GM21825 (cell line): ENCODE results near the gene CCNE1.

ENCODE experiments used
- ATAC-seq: cut with Tn5 transposase; IDR thresholded peaks from one replicate; pipeline ENCODE4 v1.9.1; 2021; ENCODE audit warnings: mild to moderate bottlenecking, moderate library complexity; ENCODE audit not compliant: unreplicated experiment

Gene CCNE1

GRCh38 chr19:29841559-29842367 is 30.0 kb downstream of the CCNE1 start:
- ATAC-seq = no peak

DNA sequence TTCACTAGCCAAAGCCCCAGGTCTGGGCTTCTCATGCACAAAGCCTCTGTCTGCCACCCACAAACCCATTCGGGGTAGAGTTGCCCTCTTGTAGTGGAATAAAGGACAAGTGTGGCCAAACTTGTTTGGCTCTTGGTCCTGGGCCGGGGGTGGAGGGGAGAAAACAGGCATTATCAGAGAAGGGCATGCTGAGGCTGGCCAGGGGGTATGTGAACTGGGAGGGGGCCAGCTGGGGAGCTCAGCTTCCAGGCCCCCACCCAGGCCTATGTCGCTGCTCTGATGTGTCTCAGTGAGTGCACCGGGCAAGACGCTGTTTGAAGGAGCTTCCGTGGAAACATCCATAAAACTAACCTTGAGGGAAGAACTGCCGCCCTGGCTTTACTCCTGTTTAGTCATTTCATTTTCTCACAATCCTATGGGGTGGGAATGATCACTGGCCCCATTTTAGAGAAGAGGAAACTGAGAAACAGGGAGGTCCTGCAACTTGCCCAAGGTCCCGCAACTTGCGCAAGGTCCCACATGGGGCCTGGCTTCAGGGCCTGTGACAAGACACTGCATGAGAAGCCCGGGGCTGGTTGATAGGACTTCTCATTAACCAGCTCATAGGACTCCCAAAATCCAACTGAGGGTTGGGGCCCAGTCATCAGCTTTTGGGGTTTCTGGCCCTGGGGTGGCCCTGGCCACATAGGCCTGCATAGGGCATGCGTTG is 30.8 kb downstream of the CCNE1 start:
- ATAC-seq = no peak

GRCh38 chr19:29843180-29844051 is 31.6 kb downstream of the CCNE1 start:
- ATAC-seq = no peak

- peak; percentile 66 for ATAC-seq
Observed at GRCh38 chr19:29844891-29845573, 33.2 kb downstream of the CCNE1 start.

GRCh38 chr19:29845574-29846176 is 33.9 kb downstream of the CCNE1 start:
- ATAC-seq = no peak

GRCh38 chr19:29849208-29849607 is 37.4 kb downstream of the CCNE1 start:
- no peak for ATAC-seq

DNA sequence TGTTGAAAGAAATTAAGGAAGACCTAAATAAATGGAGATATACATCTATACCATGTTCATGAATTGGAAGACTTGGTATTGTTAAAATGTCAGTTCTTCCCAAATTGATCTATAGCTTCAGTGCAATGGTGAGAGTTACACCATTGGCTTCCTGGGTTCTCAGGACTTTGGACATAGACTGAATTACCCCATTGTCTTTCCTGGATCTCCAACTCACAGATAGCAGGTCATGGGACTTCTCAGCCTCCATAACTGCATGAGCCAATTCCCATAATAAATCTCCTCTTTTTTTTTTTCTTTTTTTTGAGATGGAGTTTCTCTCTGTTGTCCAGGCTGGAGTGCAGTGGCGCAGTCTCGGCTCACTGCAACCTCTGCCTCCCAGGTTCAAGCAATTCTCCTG is 38.7 kb downstream of the CCNE1 start:
- no peak for ATAC-seq

DNA sequence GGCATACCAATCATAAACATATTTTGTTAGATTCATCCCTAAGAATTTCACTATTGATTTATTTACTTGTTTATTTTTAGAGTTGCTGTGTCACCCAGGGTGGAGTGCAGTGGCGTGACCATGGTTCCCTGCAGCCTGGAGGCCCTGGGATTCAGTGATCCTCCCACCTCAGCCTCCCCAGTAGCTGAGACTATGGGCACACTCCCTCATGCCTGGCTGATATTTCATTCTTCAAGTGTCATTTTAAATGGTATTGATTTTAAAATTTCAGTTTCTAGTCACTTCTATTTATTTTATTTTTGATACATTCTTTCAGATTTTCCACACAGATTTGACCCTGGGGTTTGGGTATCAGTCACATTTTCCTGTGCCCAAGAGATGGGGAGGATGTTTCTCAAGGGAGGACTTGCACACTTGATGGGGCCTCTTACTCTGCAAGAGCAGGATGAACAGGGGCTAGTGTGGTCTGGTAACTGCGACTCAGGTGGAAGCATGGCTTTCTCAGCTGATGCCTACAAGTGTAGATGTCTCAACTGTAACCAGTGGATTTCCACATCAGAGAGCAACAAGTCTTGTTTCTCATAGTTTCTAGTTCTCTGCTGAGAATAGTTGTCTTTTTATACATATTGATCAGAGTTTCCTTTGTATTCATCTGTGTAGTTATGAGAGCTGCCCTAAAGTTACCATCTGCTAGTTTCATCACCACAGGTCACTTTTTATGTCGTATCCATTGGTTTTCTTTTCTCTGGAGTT is 40.2 kb downstream of the CCNE1 start:
- ATAC-seq = peak; percentile 74

GRCh38 chr19:29854033-29854432 is 42.2 kb downstream of the CCNE1 start:
- ATAC-seq = no peak

DNA sequence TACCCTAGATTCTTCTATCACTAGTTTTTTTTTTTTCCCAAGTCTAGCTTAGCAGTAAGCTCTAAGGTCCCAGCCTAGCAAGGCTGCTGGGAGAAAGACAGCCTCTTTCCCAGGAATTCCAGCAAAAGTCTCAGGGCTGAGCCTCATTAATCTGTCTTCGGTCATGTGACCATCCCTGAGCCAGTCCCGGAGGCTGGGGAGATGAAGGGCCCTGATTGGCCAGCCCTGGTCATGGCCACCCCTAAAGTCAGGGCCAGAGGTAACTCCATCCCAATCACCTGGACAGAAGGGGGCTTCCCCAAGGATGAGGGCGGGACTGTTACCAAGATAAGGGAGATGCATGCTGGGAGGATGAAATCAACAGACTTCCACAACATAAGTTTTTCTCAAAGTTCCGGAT is 43.3 kb downstream of the CCNE1 start:
- ATAC-seq = no peak

- ATAC-seq = no peak
Observed at GRCh38 chr19:29855741-29856500, 44.1 kb downstream of the CCNE1 start.

DNA sequence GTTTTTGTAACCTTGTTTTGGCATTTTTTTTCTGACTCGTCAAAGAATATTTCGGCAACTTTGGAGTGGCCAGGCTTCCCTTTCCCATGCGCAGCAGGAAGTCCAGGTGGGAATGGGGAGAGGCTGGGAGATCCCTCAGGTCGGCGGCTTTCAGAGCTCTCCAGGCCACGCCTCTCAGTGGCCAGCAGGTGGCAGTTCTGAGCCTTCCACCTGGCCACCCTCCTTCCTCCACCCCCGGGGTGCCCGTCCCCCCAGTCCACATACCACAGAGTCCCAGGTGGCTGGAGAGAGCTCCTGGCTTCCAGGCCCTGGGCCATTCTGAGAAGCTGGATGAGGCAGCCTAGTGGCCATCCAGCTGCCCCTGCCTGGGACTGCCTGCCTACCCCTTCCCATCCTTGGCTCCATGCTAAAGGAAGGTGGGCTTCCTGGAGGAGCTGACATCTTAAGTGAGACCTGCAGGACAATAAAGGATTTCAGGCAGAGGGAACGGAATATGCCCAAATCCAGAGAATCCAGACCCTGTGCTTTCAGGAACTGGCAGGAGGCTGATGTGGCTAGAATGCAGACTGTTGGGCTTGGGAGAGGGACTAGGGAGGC is 46.3 kb downstream of the CCNE1 start:
- no peak for ATAC-seq

DNA sequence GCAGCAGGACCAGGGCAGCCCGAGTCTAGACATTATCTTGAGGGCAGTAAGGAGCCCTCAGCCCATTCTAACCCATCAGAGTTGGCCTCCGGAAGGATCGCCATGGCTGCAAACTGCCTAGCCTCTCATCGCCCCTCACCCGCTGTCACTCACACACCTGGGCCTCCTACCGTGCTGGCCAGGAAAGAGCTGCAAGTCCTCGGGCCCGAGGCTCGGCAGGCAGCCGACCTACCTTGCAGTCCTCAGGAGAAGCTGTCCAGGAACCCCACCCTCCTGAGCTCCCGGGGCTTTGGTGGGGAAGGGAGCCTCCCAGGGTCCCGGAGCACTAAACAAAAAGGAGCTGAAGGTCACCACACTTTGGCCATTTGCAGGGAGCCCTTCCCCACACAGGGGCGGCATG is 46.8 kb downstream of the CCNE1 start:
- no peak for ATAC-seq

- no peak for ATAC-seq
Observed at GRCh38 chr19:29860492-29860891, 48.7 kb downstream of the CCNE1 start.

- ATAC-seq = no peak
Observed at GRCh38 chr19:29861574-29861973, 49.8 kb downstream of the CCNE1 start.

- no peak for ATAC-seq
Observed at GRCh38 chr19:29866011-29866410, 54.2 kb downstream of the CCNE1 start.

DNA sequence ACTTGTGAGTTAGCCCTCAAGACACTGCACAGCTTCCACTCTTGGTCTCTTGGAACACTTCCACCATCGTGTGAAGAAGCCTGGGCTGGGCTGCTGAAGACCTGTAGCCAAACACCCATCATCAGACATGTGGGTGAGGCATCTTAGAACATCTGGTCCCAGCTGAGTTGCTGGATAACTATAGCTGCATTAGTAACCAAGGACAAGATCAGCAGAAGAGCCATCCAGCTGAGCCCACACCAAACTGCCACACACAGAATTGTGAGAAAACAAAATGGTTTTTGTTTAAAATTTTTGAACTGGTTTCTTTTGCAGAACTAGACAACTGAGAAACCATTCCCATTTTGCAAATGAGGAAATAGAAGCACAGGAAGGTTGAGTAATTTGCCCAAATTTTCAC is 56.2 kb downstream of the CCNE1 start:
- ATAC-seq = no peak

- ATAC-seq = no peak
Observed at GRCh38 chr19:29871143-29871542, 59.4 kb downstream of the CCNE1 start.
